GM12878 (cell line): ENCODE results near the gene ZDHHC18. TPM values are rescaled to one million over a fixed set of nuclear protein-coding genes. Genes with fewer than 3 reads are reported as not detected.

Experiments used
- ATAC-seq: fragments of 200-7000 bp; cut with Tn5 transposase; 3 replicates; pipeline ENCODE4 v1.9.1; 2020; ENCODE audit warnings: mild to moderate bottlenecking, moderate library complexity
- BruUV-seq: library from RNA; stranded (reverse); fragments of 400-500 nt; replicated peaks from 2 replicates; lab custom pipeline; 2021; lab: Mats Ljungman, UMichigan
- CTCF ChIA-PET: fragments of 300-600 bp; sonication (Branson Sonifier 250); formaldehyde crosslinking; extraction: SDS; loops from one replicate; lab custom pipeline; 2021; ENCODE audit warnings: inconsistent platforms; lab: Yijun Ruan, JAX
- POLR2A ChIA-PET: fragments of 350-600 bp; formaldehyde crosslinking; extraction: SDS; loops from one replicate; lab custom pipeline; 2021; ENCODE audit warnings: inconsistent platforms; lab: Charles Lee
- RAD21 ChIA-PET: fragments of 300-600 bp; sonication (Branson Sonifier 250); formaldehyde crosslinking; loops from one replicate; lab custom pipeline; 2023; ENCODE audit warnings: antibody characterized with exemption; ENCODE audit not compliant: unreplicated experiment; lab: Charles Lee
- SMC1A ChIA-PET: fragments of 300-600 bp; sonication (Branson Sonifier 250); formaldehyde crosslinking; loops from one replicate; lab custom pipeline; 2023; ENCODE audit not compliant: unreplicated experiment, uncharacterized antibody; lab: Charles Lee
- DNase-seq: peaks from one replicate; pipeline ENCODE4 v3.0.0-alpha.2; 2011; ENCODE audit warnings: low read depth, low spot score
- FAIRE-seq: peaks from 3 replicates; lab custom pipeline; 2011; peaks lifted over from hg19 to GRCh38; lab: Jason Lieb, UNC
- H2AFZ ChIP-seq: 2 replicates; pipeline ENCODE4 v1.6.0; 2011; ENCODE audit warnings: low read depth, low read length, control low read depth; ENCODE audit not compliant: control insufficient read depth
- H3K27ac ChIP-seq: 2 replicates; pipeline ENCODE4 v1.5.1; 2011; ENCODE audit warnings: control low read depth; ENCODE audit not compliant: control insufficient read depth, insufficient read depth
- H3K27me3 ChIP-seq, 2 experiments: replicated peaks in 1 of 2; 2 replicates each; pipeline versions ENCODE4 v1.6.0 to v1.6.1; 2011; ENCODE audit warnings: low read length in 1 of 2; ENCODE audit not compliant: control insufficient read depth in 2 of 2, insufficient read depth in 2 of 2
- H3K36me3 ChIP-seq, 2 experiments: 2 replicates each; pipeline ENCODE4 v1.5.1; 2011; ENCODE audit warnings: low read length in 1 of 2; ENCODE audit not compliant: control insufficient read depth in 2 of 2, insufficient read depth in 2 of 2
- H3K4me1 ChIP-seq: 2 replicates; pipeline ENCODE4 v1.6.1; 2011; ENCODE audit warnings: mild to moderate bottlenecking, low read length, moderate library complexity, mixed read lengths; ENCODE audit not compliant: control insufficient read depth, insufficient read depth
- H3K4me2 ChIP-seq: 2 replicates; pipeline ENCODE4 v1.6.0; 2011; ENCODE audit warnings: control low read depth; ENCODE audit not compliant: control insufficient read depth, insufficient read depth
- H3K4me3 ChIP-seq: fragments of 200-600 bp; sonication (generic); 2 replicates; pipeline ENCODE4 v1.5.1; 2016
- H3K79me2 ChIP-seq: 2 replicates; pipeline ENCODE4 v1.6.0; 2011; ENCODE audit warnings: low read length; ENCODE audit not compliant: control insufficient read depth, insufficient read depth
- H3K9ac ChIP-seq: 2 replicates; pipeline ENCODE4 v1.8.0; 2011; ENCODE audit warnings: low read length, control low read depth, mixed read lengths; ENCODE audit not compliant: control insufficient read depth, insufficient read depth
- H3K9me3 ChIP-seq: replicated peaks from 3 replicates; pipeline ENCODE4 v1.5.1; 2011; ENCODE audit warnings: mild to moderate bottlenecking, low read length; ENCODE audit not compliant: control insufficient read depth, insufficient read depth
- H4K20me1 ChIP-seq: 2 replicates; pipeline ENCODE4 v1.6.0; 2011; ENCODE audit not compliant: control insufficient read depth, insufficient read depth
- ATF3 ChIP-seq: IDR thresholded peaks from 2 replicates; pipeline ENCODE4 v1.6.1; 2011; ENCODE audit warnings: low read depth, mild to moderate bottlenecking, low read length, moderate library complexity, borderline replicate concordance; ENCODE audit errors: extremely low read depth
- CBX3 ChIP-seq: fragments of 200-600 bp; sonication (generic); IDR thresholded peaks from 2 replicates; pipeline ENCODE4 v1.6.1; 2016; ENCODE audit warnings: low read depth, borderline replicate concordance
- HCFC1 ChIP-seq: fragments of 150-350 bp; IDR thresholded peaks from 2 replicates; pipeline ENCODE4 v1.6.1; 2014; ENCODE audit warnings: low read length
- HDAC2 ChIP-seq: fragments of 200-600 bp; sonication (generic); IDR thresholded peaks from 2 replicates; pipeline ENCODE4 v1.6.1; 2017
- HDGF ChIP-seq: fragments of 450-650 bp; IDR thresholded peaks from 2 replicates; pipeline ENCODE4 v1.6.1; 2016; ENCODE audit warnings: antibody characterized with exemption
- MLLT1 ChIP-seq: fragments of 450-650 bp; IDR thresholded peaks from 2 replicates; pipeline ENCODE4 v1.6.1; 2016; ENCODE audit warnings: mild to moderate bottlenecking
- PAX8 ChIP-seq: fragments of 450-650 bp; IDR thresholded peaks from 2 replicates; pipeline ENCODE4 v1.6.1; 2017; ENCODE audit warnings: mild to moderate bottlenecking, moderate library complexity
- POLR2A ChIP-seq: IDR thresholded peaks from 2 replicates; pipeline ENCODE4 v1.6.1; 2011; ENCODE audit warnings: low read depth, mild to moderate bottlenecking, low read length
- POLR2AphosphoS2 ChIP-seq: IDR thresholded peaks from 2 replicates; pipeline ENCODE4 v1.6.1; 2011; ENCODE audit warnings: low read depth, mild to moderate bottlenecking, low read length, improper control_type of control experiment, moderate library complexity
- RFX5 ChIP-seq: IDR thresholded peaks from 2 replicates; pipeline ENCODE4 v1.6.1; 2011; ENCODE audit warnings: low read depth, low read length, improper control_type of control experiment
- SIX5 ChIP-seq: IDR thresholded peaks from 2 replicates; pipeline ENCODE4 v1.6.1; 2011; ENCODE audit warnings: mild to moderate bottlenecking, low read depth, low read length, moderate library complexity; ENCODE audit not compliant: severe bottlenecking
- STAT1 ChIP-seq: fragments of 450-650 bp; conservative IDR thresholded peaks from 2 replicates; pipeline ENCODE4 v1.6.1; 2014; ENCODE audit warnings: antibody characterized with exemption, mild to moderate bottlenecking
- TARDBP ChIP-seq: IDR thresholded peaks from 2 replicates; pipeline ENCODE4 v1.6.1; 2016; ENCODE audit warnings: borderline replicate concordance
- TCF12 ChIP-seq: IDR thresholded peaks from 2 replicates; pipeline ENCODE4 v1.6.1; 2011; ENCODE audit warnings: low read depth, mild to moderate bottlenecking, low read length
- USF2 ChIP-seq: IDR thresholded peaks from 2 replicates; pipeline ENCODE4 v1.6.1; 2011; ENCODE audit warnings: low read depth, low read length, improper control_type of control experiment, borderline replicate concordance
- ZBTB33 ChIP-seq: fragments of 450-650 bp; IDR thresholded peaks from 2 replicates; pipeline ENCODE4 v1.6.1; 2017; ENCODE audit warnings: mild to moderate bottlenecking
- WGBS: methylation state at CpG from one replicate; pipeline ENCODE4 v1.1.6; 2016; ENCODE audit warnings: low lambda C conversion rate; ENCODE audit not compliant: insufficient replicate concordance, insufficient coverage; ENCODE audit errors: missing lambda C conversion rate; 5-methylcytosine and 5-hydroxymethylcytosine counted together
- in situ Hi-C: fragments of 300-500 bp; cut with MboI; formaldehyde crosslinking; loops from 9 replicates; pipeline ENCODE4 v1.14.3; 2018; ENCODE audit warnings: mixed read lengths
- intact Hi-C: fragments of 100-400 bp; cut with micrococcal nuclease; formaldehyde crosslinking; loops from one replicate; pipeline ENCODE4 v1.14.2; 2022; ENCODE audit not compliant: unreplicated experiment
- polyA plus RNA-seq, 11 experiments: library from polyadenylated mRNA; depleted of rRNA in 4 of 11; unstranded in 6 of 11; stranded (reverse) in 5 of 11; fragments of >200 nt; fragmentation: Nextera tagmentation in 4 of 11; fragmentation: Illumina TruSeq in 1 of 11; extraction: Ambion mirVana in 4 of 11; extraction: Trizol in 1 of 11; gene quantifications; 1 replicate in 1 of 11; 2 replicates in 10 of 11; pipeline versions ENCODE4 v1.2.1 to v1.2.3, GENCODE V29; 2011 to 2016; ENCODE audit warnings: inconsistent platforms in 2 of 11, missing spikeins in 2 of 11, low read depth in 1 of 11
- total RNA-seq, 4 experiments: library from RNA; depleted of rRNA in 3 of 4; stranded (reverse); fragments of >200 nt in 3 of 4; fragmentation: Illumina TruSeq in 1 of 4; extraction: Trizol in 1 of 4; gene quantifications; 2 replicates each; pipeline versions ENCODE4 v1.2.1 to v1.2.3, GENCODE V29; 2013 to 2021

ZDHHC18 gene
- total and polyA plus RNA-seq, 10 of the 15 experiments (the other 5 are each of a cell fraction or from before 2014, with no cell fraction given), result 0.40 to 81.2 (median 21.3) TPM

GRCh38 chr1:26897351-26897750 lies 70.9 kb downstream of the ZDHHC18 start:
- FAIRE-seq, result no peak
- no peak overlapping the region for H3K4me3 ChIP-seq
- H4K20me1 ChIP-seq, result no peaks in the 10 kb centered on the region
- ATAC-seq, result no peak
- WGBS, result 97% methylated on average over 9 of the region's 9 CpGs
- no TSS peak for BruUV-seq
- H3K9ac ChIP-seq, result no peak overlapping the region
- no peak overlapping the region for H3K27ac ChIP-seq
- H2AFZ ChIP-seq, result no peak overlapping the region
- no peak for DNase-seq
- POLR2A ChIA-PET, result interaction anchor here (0.7 kb wide), 1 partner anchor 10 kb away, joined by 3 read pairs; no protein-coding TSS in a partner anchor
- no peak overlapping the region for H3K4me2 ChIP-seq
- SMC1A ChIA-PET, result interaction anchor here (0.7 kb wide), 1 partner anchor 9 kb away, joined by 3 read pairs; no protein-coding TSS in a partner anchor
- peaks cover 4 to 7% of the 10 kb centered on the region in 2 experiments; a peak in 3 of 4 replicates for H3K36me3 ChIP-seq
- RAD21 ChIA-PET, result no interaction called here
- H3K4me1 ChIP-seq, result peaks cover 6% of the 10 kb centered on the region; the same call in 1 of the 2 replicates
- CTCF ChIA-PET, result interaction anchor here (0.9 to 1.9 kb wide), 2 partner anchors 9 to 146 kb away, joined by 3 to 6 read pairs; no protein-coding TSS in a partner anchor
- intact Hi-C loops, result no loop called here
- TF ChIP-seq SIX5, result no peak
- TF ChIP-seq TARDBP, result no peak
- TF ChIP-seq POLR2AphosphoS2, result no peak
- no peak for TF ChIP-seq POLR2A
- no peak for TF ChIP-seq HDAC2
- TF ChIP-seq HCFC1, result no peak
- TF ChIP-seq USF2, result no peak
- no peak for TF ChIP-seq TCF12
- no peak for TF ChIP-seq ZBTB33
- no peak for TF ChIP-seq HDGF
- TF ChIP-seq STAT1, result no peak
- TF ChIP-seq CBX3, result no peak
- no peak for TF ChIP-seq ATF3
- no peak for TF ChIP-seq PAX8
- TF ChIP-seq RFX5, result no peak
- no peak for TF ChIP-seq MLLT1
- TF ChIP-seq, all 136 proteins: peak for 0
- no peaks in the 10 kb centered on the region for H3K27me3 ChIP-seq
- H3K9me3 ChIP-seq, result no peaks in the 10 kb centered on the region
- in situ Hi-C loops, result no loop called here
- peaks cover 18% of the 10 kb centered on the region for H3K79me2 ChIP-seq
